ENCODE results near the gene PWWP2B.

The PWWP2B gene

DNA sequence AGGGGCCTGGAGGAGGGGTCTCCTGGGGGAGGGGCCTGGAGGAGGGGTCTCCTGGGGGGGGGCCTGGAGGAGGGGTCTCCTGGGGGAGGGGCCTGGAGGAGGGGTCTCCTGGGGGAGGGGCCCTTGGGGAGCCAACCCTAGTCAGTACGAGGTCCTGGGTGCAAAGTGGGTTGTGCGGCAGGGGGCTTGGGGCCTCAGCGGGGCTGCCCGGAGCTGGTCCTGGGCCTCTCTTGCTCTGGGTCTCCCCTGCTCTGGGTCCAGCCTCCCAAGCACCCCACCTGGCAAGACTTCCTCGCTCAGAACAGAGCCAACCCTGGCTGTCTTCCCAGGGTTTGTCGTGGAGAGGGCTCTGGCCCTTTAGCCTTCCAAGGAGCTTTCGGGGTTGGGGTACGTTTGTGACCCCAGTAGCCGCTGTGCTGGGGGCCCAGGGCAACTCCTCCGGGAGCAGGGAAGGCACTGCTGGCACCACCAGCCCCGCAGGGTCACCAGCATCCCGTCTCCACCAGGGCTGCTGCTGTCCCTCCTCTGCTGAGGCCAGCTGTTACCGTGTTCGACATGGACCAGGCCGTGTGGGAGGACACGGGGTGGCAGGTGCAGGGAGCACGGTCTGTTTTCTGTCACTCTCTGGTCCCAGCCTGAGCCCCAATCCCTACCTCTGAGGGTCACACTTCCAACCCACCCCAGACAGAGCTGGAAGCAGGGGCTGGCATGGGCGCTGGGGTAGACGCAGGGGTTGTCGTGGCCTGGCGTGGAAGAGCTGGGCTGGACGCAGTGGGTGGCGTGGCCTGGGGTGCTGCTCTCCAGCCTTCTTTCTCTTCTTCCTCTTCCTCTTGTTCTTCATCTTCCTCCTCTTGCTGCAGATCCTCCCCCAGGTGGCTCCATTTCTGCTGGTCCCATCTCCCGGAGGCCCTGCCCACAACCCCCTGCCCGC is 22.8 kb downstream of the PWWP2B start:
- Histone ChIP-seq H3K27ac (peak overlapping the region; percentile 95), H3K9me3 (ENCODE audit: severe bottlenecking) (no peaks in the 10 kb centered on the region), H3K36me3 (peaks cover 10% of the 10 kb centered on the region; the same call in 1 of the 2 replicates), H3K4me3 (ENCODE audit: low read depth, low read length) (no peak overlapping the region), H3K27me3 (ENCODE audit: insufficient read depth, low read depth, severe bottlenecking) (no peaks in the 10 kb centered on the region)
- TF ChIP-seq CTCF (IDR thresholded peaks at IDR 0.05; ENCODE audit: low read depth, low read length), result no peak
- no peak for DNase-seq

DNA sequence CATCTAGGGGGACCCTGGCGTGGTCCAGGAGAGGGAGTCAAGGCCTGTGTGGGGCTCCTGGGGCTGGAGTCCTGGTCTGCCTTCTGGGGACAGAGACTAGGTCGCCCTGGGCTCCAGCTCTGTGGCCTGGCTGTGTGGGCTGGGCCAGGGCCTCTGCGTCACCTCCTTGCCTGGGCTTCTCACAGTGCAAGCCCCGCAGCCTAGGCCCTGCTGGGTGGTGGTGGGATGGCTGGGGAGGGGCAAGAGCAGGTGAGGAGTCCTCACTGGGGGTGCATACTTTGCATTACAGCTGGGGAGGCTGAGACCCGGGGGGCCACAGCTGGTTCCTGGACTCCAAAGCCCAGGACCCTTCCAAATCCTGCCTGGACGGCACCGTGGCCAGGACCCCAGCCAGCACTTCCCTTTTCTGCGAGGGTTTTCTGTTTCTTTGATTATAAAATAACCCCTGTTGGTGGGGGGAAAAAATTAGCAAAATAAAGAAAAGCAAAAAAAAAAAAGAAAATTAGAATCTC is 23.5 kb downstream of the PWWP2B start:
- Histone ChIP-seq H3K36me3 (peaks cover 6% of the 10 kb centered on the region; the same call in 1 of the 2 replicates), H3K27ac (peak overlapping the region; percentile 95), H3K4me3 (ENCODE audit: low read depth, low read length) (no peak overlapping the region; the same call in 1 of the 2 replicates), H3K9me3 (ENCODE audit: severe bottlenecking) (no peaks in the 10 kb centered on the region), H3K27me3 (ENCODE audit: insufficient read depth, low read depth, severe bottlenecking) (no peaks in the 10 kb centered on the region)
- TF ChIP-seq CTCF (IDR thresholded peaks at IDR 0.05; ENCODE audit: low read depth, low read length), result no peak
- DNase-seq, result peak; percentile 55

DNA sequence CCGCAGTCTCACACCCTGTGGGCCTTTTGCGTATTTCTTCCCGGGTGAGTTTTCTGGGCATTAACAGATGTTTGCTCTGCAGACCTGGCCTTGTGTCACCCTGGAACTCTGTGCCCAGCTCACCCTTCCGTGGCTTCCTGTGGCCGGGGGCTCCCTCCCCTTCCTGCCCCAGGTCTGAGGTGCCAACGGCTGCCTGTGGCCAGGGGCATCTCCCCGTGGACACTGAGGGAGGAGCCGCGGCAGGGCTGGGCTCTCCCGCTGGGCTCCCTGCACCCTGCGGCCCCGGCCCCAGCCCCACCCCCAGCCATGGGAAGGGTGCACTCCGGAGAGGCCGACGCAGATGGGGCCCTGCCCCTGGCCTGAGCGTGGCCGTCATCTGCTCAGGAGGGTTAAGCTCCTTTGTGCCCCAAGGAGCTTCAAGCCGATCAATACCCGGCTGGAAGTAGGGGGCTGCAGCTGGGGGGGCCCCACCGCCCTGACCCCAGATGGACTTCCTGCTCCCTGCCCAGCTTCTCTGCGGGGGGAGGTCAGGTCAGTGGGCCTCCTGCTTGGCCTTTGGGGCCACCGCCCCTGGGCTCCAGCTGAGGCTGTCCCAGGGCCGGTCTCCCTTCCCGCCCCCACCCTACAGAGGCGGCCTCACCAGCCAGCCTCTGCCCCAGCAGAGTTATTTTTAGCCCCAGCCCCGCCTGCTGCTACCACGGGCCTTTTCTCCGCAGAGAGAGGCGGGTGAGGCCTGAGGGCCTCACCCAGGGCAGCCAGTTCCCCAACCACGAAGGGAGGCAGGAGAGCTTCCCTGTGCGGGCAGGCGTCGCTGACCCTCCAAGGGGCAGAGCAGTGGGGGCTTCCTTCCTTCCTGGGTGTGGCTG is 24.2 kb downstream of the PWWP2B start:
- Histone ChIP-seq H3K4me3 (ENCODE audit: low read depth, low read length) (peak overlapping the region; percentile 34), H3K9me3 (ENCODE audit: severe bottlenecking) (no peaks in the 10 kb centered on the region), H3K27me3 (ENCODE audit: insufficient read depth, low read depth, severe bottlenecking) (no peaks in the 10 kb centered on the region), H3K27ac (peak overlapping the region; percentile 95), H3K36me3 (peaks cover 5% of the 10 kb centered on the region; the same call in 1 of the 2 replicates)
- peak; percentile 95 for DNase-seq
- no peak for TF ChIP-seq CTCF (IDR thresholded peaks at IDR 0.05; ENCODE audit: low read depth, low read length)

DNA sequence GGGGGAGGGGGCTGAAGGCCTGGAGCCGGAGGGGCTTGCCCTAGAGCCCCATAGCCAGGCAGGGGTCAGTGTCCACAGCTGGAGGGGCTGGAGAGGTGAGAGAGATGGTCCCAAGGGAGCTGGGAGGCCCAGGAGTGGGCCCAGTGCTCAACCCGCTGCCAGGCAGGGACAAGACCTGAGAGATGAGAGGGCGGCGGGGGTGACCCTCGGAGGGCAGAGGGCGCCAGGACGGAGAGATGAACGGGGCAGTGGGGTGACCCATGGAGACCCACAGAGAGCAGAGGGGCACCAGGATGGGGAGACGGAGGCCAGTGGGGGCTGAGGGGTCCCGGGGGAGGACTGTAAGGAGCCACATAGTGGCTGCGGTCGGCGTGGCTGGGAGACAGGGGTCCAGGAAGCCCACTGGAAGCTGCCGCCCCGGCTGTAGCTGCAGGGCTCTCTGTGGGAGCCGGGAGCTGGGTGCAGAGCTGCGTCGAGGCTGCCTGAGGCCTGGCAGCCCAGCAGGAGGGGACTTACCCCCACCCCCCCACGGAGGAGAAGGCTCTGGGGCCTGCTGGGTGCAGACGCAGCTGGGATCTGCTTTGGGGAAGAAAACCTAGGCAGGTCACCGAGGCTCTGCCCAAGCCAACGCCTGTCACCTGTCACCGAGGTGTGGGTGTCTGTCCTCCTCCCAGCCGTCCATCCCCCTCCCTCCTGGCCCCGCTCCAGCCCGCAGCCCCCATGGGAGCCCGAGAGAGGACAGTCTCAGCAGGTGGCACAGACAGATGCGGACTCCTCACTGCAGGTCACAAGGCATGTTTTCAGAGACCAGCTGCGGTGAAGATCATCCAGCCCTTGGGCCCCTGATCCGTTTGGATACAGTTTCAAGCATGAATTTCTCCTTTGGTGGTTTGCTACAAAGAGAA is 25.1 kb downstream of the PWWP2B start:
- H3K36me3 ChIP-seq, result peaks cover 5% of the 10 kb centered on the region; the same call in 1 of the 2 replicates
- H3K27me3 ChIP-seq (ENCODE audit: insufficient read depth, low read depth, severe bottlenecking), result no peaks in the 10 kb centered on the region
- H3K9me3 ChIP-seq (ENCODE audit: severe bottlenecking), result no peaks in the 10 kb centered on the region
- H3K27ac ChIP-seq, result peak overlapping the region; percentile 95
- peak; percentile 68 for DNase-seq
- TF ChIP-seq CTCF (IDR thresholded peaks at IDR 0.05; ENCODE audit: low read depth, low read length), result no peak
- H3K4me3 ChIP-seq (ENCODE audit: low read depth, low read length), result peak overlapping the region; percentile 34

All from WERI-Rb-1 (cell line).